ENCODE results near the gene UAP1. TPM values are rescaled to one million over a fixed set of nuclear protein-coding genes. Genes with fewer than 3 reads are reported as not detected.

Gene UAP1
- total RNA-seq, 1 donor from 2014 or later = 30.4 TPM

GRCh38 chr1:162536511-162536910 is 25.0 kb upstream of the UAP1 start:
- Mint-ChIP-seq H3K36me3 (peaks cover 8% of the 10 kb centered on the region), H3K4me1 (no peaks in the 10 kb centered on the region), H3K9me3 (peaks cover 8% of the 10 kb centered on the region), H3K4me3 (no peak overlapping the region), H3K27ac (no peak overlapping the region), H3K27me3 (ENCODE audit: low read depth) (no peaks in the 10 kb centered on the region)
- no peak for TF ChIP-seq CTCF (IDR thresholded peaks at IDR 0.05; ENCODE audit: unreplicated experiment)
- DNase-seq (ENCODE audit: low spot score in 2 of 2, unreplicated experiment in 2 of 2) = no peak

GRCh38 chr1:162537216-162537615 is 24.3 kb upstream of the UAP1 start:
- TF ChIP-seq CTCF (IDR thresholded peaks at IDR 0.05; ENCODE audit: unreplicated experiment) = no peak

GRCh38 chr1:162538815-162539431 is 22.6 kb upstream of the UAP1 start:
- no peak overlapping the region for H3K4me3 Mint-ChIP-seq
- no peak for DNase-seq (ENCODE audit: low spot score in 2 of 2, unreplicated experiment in 2 of 2)
- H3K4me1 Mint-ChIP-seq = no peaks in the 10 kb centered on the region
- H3K27ac Mint-ChIP-seq = peak overlapping the region; percentile 79
- H3K27me3 Mint-ChIP-seq (ENCODE audit: low read depth) = no peaks in the 10 kb centered on the region
- peaks cover 8% of the 10 kb centered on the region for H3K36me3 Mint-ChIP-seq
- peaks cover 19% of the 10 kb centered on the region for H3K9me3 Mint-ChIP-seq
- TF ChIP-seq CTCF (IDR thresholded peaks at IDR 0.05; ENCODE audit: unreplicated experiment) = no peak

More at GRCh38 chr1:162537216-162537615, 24.3 kb upstream of the UAP1 start:
- H3K27ac Mint-ChIP-seq = peak overlapping the region; percentile 5
- H3K36me3 Mint-ChIP-seq = peaks cover 5% of the 10 kb centered on the region
- H3K9me3 Mint-ChIP-seq = peaks cover 11% of the 10 kb centered on the region
- H3K27me3 Mint-ChIP-seq (ENCODE audit: low read depth) = no peaks in the 10 kb centered on the region
- DNase-seq (ENCODE audit: low spot score in 2 of 2, unreplicated experiment in 2 of 2) = no peak
- H3K4me3 Mint-ChIP-seq = no peak overlapping the region
- H3K4me1 Mint-ChIP-seq = no peaks in the 10 kb centered on the region

GRCh38 chr1:162541619-162542141 is 19.8 kb upstream of the UAP1 start:
- Mint-ChIP-seq H3K27ac (no peak overlapping the region), H3K27me3 (ENCODE audit: low read depth) (no peaks in the 10 kb centered on the region), H3K4me3 (no peak overlapping the region), H3K36me3 (peaks cover 11% of the 10 kb centered on the region), H3K4me1 (no peaks in the 10 kb centered on the region), H3K9me3 (peaks cover 19% of the 10 kb centered on the region)
- no peak for DNase-seq (ENCODE audit: low spot score in 2 of 2, unreplicated experiment in 2 of 2)
- TF ChIP-seq CTCF (IDR thresholded peaks at IDR 0.05; ENCODE audit: unreplicated experiment) = no peak

- no peak overlapping the region for H3K4me3 Mint-ChIP-seq
- H3K9me3 Mint-ChIP-seq = peaks cover 19% of the 10 kb centered on the region
- no peaks in the 10 kb centered on the region for H3K4me1 Mint-ChIP-seq
- no peak for TF ChIP-seq CTCF (IDR thresholded peaks at IDR 0.05; ENCODE audit: unreplicated experiment)
- no peak for DNase-seq (ENCODE audit: low spot score in 2 of 2, unreplicated experiment in 2 of 2)
- no peak overlapping the region for H3K27ac Mint-ChIP-seq
- H3K27me3 Mint-ChIP-seq (ENCODE audit: low read depth) = no peaks in the 10 kb centered on the region
- H3K36me3 Mint-ChIP-seq = peaks cover 11% of the 10 kb centered on the region
These were observed 18.3 kb upstream of the UAP1 start for GRCh38 chr1:162543228-162543627.
